Tibial artery (tissue), 4 donors: ENCODE data around the gene MAP7D2.

ENCODE experiments used
- DNase-seq, 2 donors: peaks; one replicate each; pipeline ENCODE4 v3.0.0-alpha.2; 2019
- H3K27ac ChIP-seq, 2 donors: fragments of 200-600 bp; sonication (generic) in 1 of 2; 1 replicate in 1 of 2; 2 replicates in 1 of 2; pipeline ENCODE4 v1.5.1; 2018 to 2019; ENCODE audit warnings: mild to moderate bottlenecking in 1 of 2
- H3K27me3 ChIP-seq, 2 donors: fragments of 200-600 bp; sonication (generic) in 1 of 2; one replicate each; pipeline versions ENCODE4 v1.5.1 to v1.6.0; 2016 to 2019
- H3K36me3 ChIP-seq, 3 donors: fragments of 200-600 bp; sonication (generic) in 2 of 3; one replicate each; pipeline ENCODE4 v1.5.1; 2016 to 2019; ENCODE audit warnings: mild to moderate bottlenecking in 2 of 3
- H3K4me1 ChIP-seq, 4 donors: fragments of 200-600 bp; sonication (generic) in 2 of 4; 1 replicate in 3 of 4; 2 replicates in 1 of 4; pipeline ENCODE4 v1.5.1; 2016 to 2019
- H3K4me3 ChIP-seq, 2 donors: fragments of 200-600 bp; sonication (generic) in 1 of 2; 1 replicate in 1 of 2; 2 replicates in 1 of 2; pipeline ENCODE4 v1.5.1; 2018 to 2019; ENCODE audit warnings: mild to moderate bottlenecking in 2 of 2
- H3K9me3 ChIP-seq, 3 donors: fragments of 200-600 bp; sonication (generic) in 1 of 3; one replicate each; pipeline ENCODE4 v1.5.1; 2016 to 2019
- intact Hi-C: fragments of 100-400 bp; cut with DNase I; formaldehyde crosslinking; loops from one replicate; pipeline ENCODE4 v1.15.0; 2023; ENCODE audit warnings: low total_unique reads
- TF ChIP-seq, protein P1 (sequence below), 2 experiments: fragments of 200-600 bp in 1 of 2; fragments of 450-650 bp in 1 of 2; IDR thresholded peaks; one replicate each; pipeline ENCODE4 v1.5.1; 2017 to 2019; ENCODE audit warnings: antibody characterized with exemption in 2 of 2, mild to moderate bottlenecking in 1 of 2, moderate library complexity in 1 of 2

Gene MAP7D2

DNA sequence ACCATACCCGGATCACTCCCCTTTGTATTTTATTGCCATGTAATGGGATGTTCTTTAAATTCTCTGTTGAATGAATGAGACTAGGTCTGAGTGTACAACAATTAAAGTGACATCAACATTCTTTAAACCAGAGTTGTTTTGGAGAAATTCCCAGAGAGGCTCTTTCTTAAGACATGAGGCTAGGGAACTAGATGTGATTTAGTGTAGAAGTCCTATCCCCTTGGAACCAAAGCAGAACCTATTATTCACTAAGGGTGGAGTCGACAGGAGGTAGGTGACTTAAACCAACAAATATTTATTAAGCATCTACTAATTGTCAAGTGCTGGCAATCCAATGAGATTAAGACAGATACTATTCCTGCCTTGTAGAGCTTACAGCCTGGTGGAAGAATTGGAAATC, 23.3 kb upstream of the MAP7D2 start:
- intact Hi-C loops, result loop anchor here (10.0 kb wide), 1 partner anchor 125 kb away; the partner anchor contains the start of gene RPS6KA3
- TF ChIP-seq, protein P1, sequence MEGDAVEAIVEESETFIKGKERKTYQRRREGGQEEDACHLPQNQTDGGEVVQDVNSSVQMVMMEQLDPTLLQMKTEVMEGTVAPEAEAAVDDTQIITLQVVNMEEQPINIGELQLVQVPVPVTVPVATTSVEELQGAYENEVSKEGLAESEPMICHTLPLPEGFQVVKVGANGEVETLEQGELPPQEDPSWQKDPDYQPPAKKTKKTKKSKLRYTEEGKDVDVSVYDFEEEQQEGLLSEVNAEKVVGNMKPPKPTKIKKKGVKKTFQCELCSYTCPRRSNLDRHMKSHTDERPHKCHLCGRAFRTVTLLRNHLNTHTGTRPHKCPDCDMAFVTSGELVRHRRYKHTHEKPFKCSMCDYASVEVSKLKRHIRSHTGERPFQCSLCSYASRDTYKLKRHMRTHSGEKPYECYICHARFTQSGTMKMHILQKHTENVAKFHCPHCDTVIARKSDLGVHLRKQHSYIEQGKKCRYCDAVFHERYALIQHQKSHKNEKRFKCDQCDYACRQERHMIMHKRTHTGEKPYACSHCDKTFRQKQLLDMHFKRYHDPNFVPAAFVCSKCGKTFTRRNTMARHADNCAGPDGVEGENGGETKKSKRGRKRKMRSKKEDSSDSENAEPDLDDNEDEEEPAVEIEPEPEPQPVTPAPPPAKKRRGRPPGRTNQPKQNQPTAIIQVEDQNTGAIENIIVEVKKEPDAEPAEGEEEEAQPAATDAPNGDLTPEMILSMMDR (IDR thresholded peaks at IDR 0.05), result no peak

DNA sequence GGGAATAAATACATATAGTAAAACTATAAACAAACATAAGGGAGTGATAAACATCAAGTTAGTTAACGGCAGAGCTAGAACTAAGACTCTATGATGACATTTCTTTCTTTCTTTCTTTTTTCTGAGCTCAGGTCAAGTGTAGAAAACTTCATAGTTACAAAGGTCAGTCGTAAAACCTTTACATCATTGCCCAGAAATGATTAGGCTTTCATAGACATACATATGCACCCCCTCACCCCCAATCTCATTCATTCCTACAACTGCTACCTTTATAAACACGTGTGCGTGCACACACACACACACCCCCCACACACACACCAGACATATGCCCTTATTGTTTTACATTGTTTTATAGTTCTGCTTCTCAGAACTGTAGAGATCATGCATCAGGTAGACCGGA, 19.2 kb upstream of the MAP7D2 start:
- intact Hi-C loops, result no loop called here
- H3K27ac ChIP-seq, result no peak overlapping the region
- no peaks in the 10 kb centered on the region for H3K27me3 ChIP-seq
- no peaks in the 10 kb centered on the region for H3K9me3 ChIP-seq
- H3K4me3 ChIP-seq, result no peak overlapping the region
- TF ChIP-seq, protein P1 (IDR thresholded peaks at IDR 0.05), result no peak
- no peak for DNase-seq
- peaks cover 0 to 67% (median 61%) of the 10 kb centered on the region in 3 donors for H3K36me3 ChIP-seq
- H3K4me1 ChIP-seq, result peaks cover 0 to 26% (median 8%) of the 10 kb centered on the region in 4 donors

More for the DNA sequence above, 23.3 kb upstream of the MAP7D2 start:
- H3K4me1 ChIP-seq, result peaks cover 0 to 29% (median 8%) of the 10 kb centered on the region in 4 donors
- H3K27ac ChIP-seq, result no peak overlapping the region
- no peaks in the 10 kb centered on the region for H3K27me3 ChIP-seq
- H3K4me3 ChIP-seq, result peak overlapping the region; percentile 78 to 82
- peaks cover 0 to 27% (median 25%) of the 10 kb centered on the region in 3 donors for H3K36me3 ChIP-seq
- H3K9me3 ChIP-seq, result no peaks in the 10 kb centered on the region
- no peak for DNase-seq

DNA sequence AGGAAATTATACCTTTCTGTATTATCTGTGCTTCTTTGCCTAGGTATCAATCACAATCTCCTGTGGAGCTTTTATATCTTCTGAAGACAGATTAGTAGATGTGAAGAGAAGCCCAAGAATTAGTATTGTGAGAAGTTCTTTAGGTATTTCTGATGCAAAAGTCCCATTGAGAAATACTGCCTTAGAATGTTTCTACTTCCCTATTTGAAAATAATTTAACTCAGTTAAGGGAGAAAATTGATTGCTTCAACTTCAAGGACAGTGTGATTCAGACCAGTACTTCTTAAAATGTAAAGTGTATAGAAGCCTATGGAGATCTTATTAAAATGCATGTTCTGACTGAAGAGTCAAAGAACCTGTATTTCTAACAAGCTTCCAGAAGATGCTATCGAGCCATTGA, 16.0 kb upstream of the MAP7D2 start:
- DNase-seq, result no peak
- Histone ChIP-seq H3K9me3 (no peaks in the 10 kb centered on the region), H3K27ac (no peak overlapping the region), H3K27me3 (no peaks in the 10 kb centered on the region), H3K36me3 (peaks cover 0 to 89% (median 76%) of the 10 kb centered on the region in 3 donors), H3K4me1 (peaks cover 0 to 8% (median 0%) of the 10 kb centered on the region in 4 donors), H3K4me3 (no peak overlapping the region)
- intact Hi-C loops, result no loop called here
- TF ChIP-seq, protein P1 (IDR thresholded peaks at IDR 0.05), result no peak

DNA sequence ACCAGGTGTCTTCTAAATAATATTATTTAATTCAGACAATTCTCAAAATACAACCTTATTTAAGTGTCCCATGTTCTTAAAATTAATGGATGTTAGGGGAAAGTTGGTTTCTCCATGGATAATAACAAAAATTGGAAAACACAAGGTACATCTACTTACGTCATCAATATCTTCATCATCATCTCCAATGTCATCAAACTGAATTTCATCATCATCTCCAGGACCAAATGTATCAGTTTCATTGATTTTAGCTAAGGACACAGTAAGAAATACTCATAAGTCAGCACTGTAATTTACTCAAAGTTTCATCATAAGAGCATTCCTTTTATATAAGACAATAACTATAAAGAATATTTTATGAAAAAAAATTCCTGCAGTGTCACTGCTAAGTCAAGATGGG, 13.7 kb upstream of the MAP7D2 start:
- intact Hi-C loops, result no loop called here
- H3K4me3 ChIP-seq, result no peak overlapping the region
- H3K4me1 ChIP-seq, result no peaks in the 10 kb centered on the region
- H3K36me3 ChIP-seq, result peaks cover 0 to 67% (median 56%) of the 10 kb centered on the region in 3 donors
- H3K9me3 ChIP-seq, result no peaks in the 10 kb centered on the region
- TF ChIP-seq, protein P1 (IDR thresholded peaks at IDR 0.05), result no peak
- H3K27ac ChIP-seq, result no peak overlapping the region
- no peaks in the 10 kb centered on the region for H3K27me3 ChIP-seq
- DNase-seq, result no peak

DNA sequence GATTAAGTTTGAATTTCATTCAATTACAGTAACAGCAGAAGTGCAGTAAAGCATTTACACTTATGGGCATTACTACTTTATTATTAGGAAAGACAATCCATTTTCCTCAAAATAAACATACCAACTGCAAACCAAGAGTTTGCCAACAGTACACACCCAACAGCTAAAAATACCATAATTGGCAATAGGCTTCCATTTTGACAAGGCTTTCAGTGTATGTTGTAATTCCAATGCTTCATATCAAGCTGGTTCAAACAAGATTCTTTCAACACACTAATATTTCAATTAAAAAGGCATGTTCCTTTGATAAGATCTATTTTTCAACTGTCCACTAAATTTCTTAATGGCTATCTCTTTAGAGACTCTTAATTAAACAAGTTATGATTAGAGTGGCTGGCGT, 12.8 kb upstream of the MAP7D2 start:
- intact Hi-C loops, result no loop called here
- H3K9me3 ChIP-seq, result no peaks in the 10 kb centered on the region
- H3K27ac ChIP-seq, result no peak overlapping the region
- H3K27me3 ChIP-seq, result no peaks in the 10 kb centered on the region
- H3K4me3 ChIP-seq, result no peak overlapping the region
- peaks cover 0 to 68% (median 59%) of the 10 kb centered on the region in 3 donors for H3K36me3 ChIP-seq
- H3K4me1 ChIP-seq, result no peaks in the 10 kb centered on the region
- DNase-seq, result no peak
- TF ChIP-seq, protein P1 (IDR thresholded peaks at IDR 0.05), result no peak

DNA sequence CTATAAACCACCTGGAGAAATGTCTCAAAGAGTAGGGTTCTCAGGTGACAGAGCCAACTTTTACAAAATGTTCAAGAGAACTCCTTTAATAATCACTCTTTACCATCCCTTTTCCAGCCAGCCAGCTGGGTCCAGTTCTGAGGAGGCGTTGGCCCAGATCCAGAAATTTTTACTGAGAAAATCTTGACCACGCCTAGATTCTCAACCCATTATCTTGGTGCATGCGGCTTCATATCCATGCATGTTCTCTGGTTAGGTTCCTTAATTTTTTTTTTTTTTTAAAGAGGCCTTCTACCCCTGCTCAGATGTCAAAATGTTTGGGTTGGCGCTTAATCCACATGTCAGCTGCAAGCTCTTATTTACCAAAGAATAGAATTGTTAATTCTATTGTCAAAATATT, 12.0 kb upstream of the MAP7D2 start:
- H3K4me1 ChIP-seq, result no peaks in the 10 kb centered on the region
- DNase-seq, result no peak
- no peaks in the 10 kb centered on the region for H3K27me3 ChIP-seq
- TF ChIP-seq, protein P1 (IDR thresholded peaks at IDR 0.05), result no peak
- H3K36me3 ChIP-seq, result peaks cover 0 to 65% (median 52%) of the 10 kb centered on the region in 3 donors
- intact Hi-C loops, result no loop called here
- no peak overlapping the region for H3K4me3 ChIP-seq
- H3K9me3 ChIP-seq, result no peaks in the 10 kb centered on the region
- no peak overlapping the region for H3K27ac ChIP-seq
